NB4 (cell line): ENCODE measurements around the gene CD38.

Experiments
- DNase-seq: peaks from one replicate; pipeline ENCODE4 v3.0.0; 2010; ENCODE audit warnings: low read depth
- H3K4me3 ChIP-seq: one replicate; pipeline ENCODE4 v1.5.1; 2011; ENCODE audit warnings: mild to moderate bottlenecking, low read depth, low read length, moderate library complexity
- CTCF ChIP-seq: IDR thresholded peaks from one replicate; pipeline ENCODE4 v1.5.1; 2012; ENCODE audit warnings: low read depth, low read length
- MAX ChIP-seq: IDR thresholded peaks from 2 replicates; pipeline ENCODE4 v1.6.1; 2011; ENCODE audit warnings: low read depth, low read length
- MYC ChIP-seq: IDR thresholded peaks from 2 replicates; pipeline ENCODE4 v1.6.1; 2011; ENCODE audit warnings: low read depth, low read length
- POLR2A ChIP-seq: IDR thresholded peaks from 2 replicates; pipeline ENCODE4 v1.6.1; 2011; ENCODE audit warnings: mild to moderate bottlenecking; ENCODE audit not compliant: insufficient read length; ENCODE audit errors: extremely low read depth

CD38 gene

GRCh38 chr4:15894393-15894792 is 116.3 kb downstream of the CD38 start:
- no peak overlapping the region for H3K4me3 ChIP-seq
- DNase-seq, result no peak
- TF ChIP-seq MAX, result no peak
- no peak for TF ChIP-seq POLR2A
- TF ChIP-seq MYC, result no peak
- no peak for TF ChIP-seq CTCF

- no peak overlapping the region for H3K4me3 ChIP-seq
- TF ChIP-seq CTCF, result no peak
- TF ChIP-seq MYC, result no peak
- TF ChIP-seq POLR2A, result no peak
- TF ChIP-seq MAX, result no peak
- DNase-seq, result no peak
These were observed 117.1 kb downstream of the CD38 start for GRCh38 chr4:15894921-15895916.

- TF ChIP-seq MAX (no peak), MYC (no peak), CTCF (no peak), POLR2A (no peak)
- no peak for DNase-seq
- no peak overlapping the region for H3K4me3 ChIP-seq
These were observed 119.4 kb downstream of the CD38 start for GRCh38 chr4:15897577-15897976.

- TF ChIP-seq POLR2A (no peak), CTCF (no peak), MYC (no peak), MAX (no peak)
- DNase-seq, result no peak
- H3K4me3 ChIP-seq, result no peak overlapping the region
These were observed 120.8 kb downstream of the CD38 start for GRCh38 chr4:15898902-15899301.

GRCh38 chr4:15899511-15899910 is 121.4 kb downstream of the CD38 start:
- no peak for DNase-seq
- no peak overlapping the region for H3K4me3 ChIP-seq
- TF ChIP-seq MAX (no peak), CTCF (no peak), MYC (no peak)
